ENCODE measurements around the gene LHX3. TPM values are rescaled to one million over a fixed set of nuclear protein-coding genes. Genes with fewer than 3 reads are reported as not detected.

LHX3 gene
- total RNA-seq, 2 experiments from 2014 or later = 0.11 to 0.16 TPM

GRCh38 chr9:136235709-136236455 lies 31.0 kb upstream of the LHX3 start:
- Mint-ChIP-seq H3K27me3 (no peaks in the 10 kb centered on the region), H3K9me3 (no peaks in the 10 kb centered on the region), H3K4me3 (no peak overlapping the region), H3K4me1 (ENCODE audit: low read depth) (peaks cover 22% of the 10 kb centered on the region), H3K36me3 (ENCODE audit: low read depth) (peaks cover 21% of the 10 kb centered on the region), H3K27ac (no peak overlapping the region)
- peaks cover 23% of the 10 kb centered on the region for H3K36me3 ChIP-seq (ENCODE audit: insufficient read depth, low read length)
- TF ChIP-seq CTCF (IDR thresholded peaks at IDR 0.05) = no peak
- DNase-seq = no peak
- POLR2A ChIA-PET = no interaction called here
- H3K27ac ChIP-seq (ENCODE audit: low read depth in 1 of 2, low read length in 2 of 2) = no peak overlapping the region
- CTCF ChIA-PET = no interaction called here
- H3K4me1 ChIP-seq (ENCODE audit: insufficient read depth, low read length) = peaks cover 25% of the 10 kb centered on the region
- H3K4me3 ChIP-seq (ENCODE audit: low read length) = no peak overlapping the region
- no peak for ATAC-seq (ENCODE audit: poor library complexity)
- no peaks in the 10 kb centered on the region for H3K27me3 ChIP-seq (ENCODE audit: control insufficient read depth in 1 of 2, insufficient read depth in 2 of 2, low read length in 2 of 2)
- no peaks in the 10 kb centered on the region for H3K9me3 ChIP-seq (ENCODE audit: control insufficient read depth in 1 of 2, insufficient read depth in 1 of 2, low read length in 2 of 2)
- intact Hi-C loops (cut with DNase I, micrococcal nuclease) = no loop called here

- no peaks in the 10 kb centered on the region for H3K9me3 Mint-ChIP-seq
- peaks cover 22% of the 10 kb centered on the region for H3K4me1 Mint-ChIP-seq (ENCODE audit: low read depth)
These were observed 30.2 kb upstream of the LHX3 start for GRCh38 chr9:136235171-136235570.

GRCh38 chr9:136234597-136234996 lies 29.7 kb upstream of the LHX3 start:
- no peak overlapping the region for H3K4me3 ChIP-seq (ENCODE audit: low read length)
- Mint-ChIP-seq H3K4me1 (ENCODE audit: low read depth) (peaks cover 22% of the 10 kb centered on the region), H3K4me3 (no peak overlapping the region), H3K27me3 (no peaks in the 10 kb centered on the region), H3K27ac (no peak overlapping the region), H3K36me3 (ENCODE audit: low read depth) (peaks cover 21% of the 10 kb centered on the region), H3K9me3 (no peaks in the 10 kb centered on the region)
- ATAC-seq (ENCODE audit: poor library complexity) (no peak), DNase-seq (peak in 2 of 14 experiments; percentile 7 to 39)
- H3K27ac ChIP-seq (ENCODE audit: low read depth in 1 of 2, low read length in 2 of 2) = no peak overlapping the region
- peaks cover 18% of the 10 kb centered on the region for H3K36me3 ChIP-seq (ENCODE audit: insufficient read depth, low read length)
- H3K9me3 ChIP-seq (ENCODE audit: control insufficient read depth in 1 of 2, insufficient read depth in 1 of 2, low read length in 2 of 2) = no peaks in the 10 kb centered on the region
- intact Hi-C loops (cut with DNase I, micrococcal nuclease) = no loop called here
- CTCF ChIA-PET = no interaction called here
- TF ChIP-seq CTCF (IDR thresholded peaks at IDR 0.05) = no peak
- H3K4me1 ChIP-seq (ENCODE audit: insufficient read depth, low read length) = peaks cover 23% of the 10 kb centered on the region
- POLR2A ChIA-PET = no interaction called here
- H3K27me3 ChIP-seq (ENCODE audit: control insufficient read depth in 1 of 2, insufficient read depth in 2 of 2, low read length in 2 of 2) = no peaks in the 10 kb centered on the region

More at GRCh38 chr9:136235171-136235570, 30.2 kb upstream of the LHX3 start:
- H3K4me1 ChIP-seq (ENCODE audit: insufficient read depth, low read length) = peaks cover 24% of the 10 kb centered on the region
- DNase-seq = no peak
- TF ChIP-seq CTCF (IDR thresholded peaks at IDR 0.05) = no peak
- no peaks in the 10 kb centered on the region for H3K27me3 ChIP-seq (ENCODE audit: control insufficient read depth in 1 of 2, insufficient read depth in 2 of 2, low read length in 2 of 2)
- no peak overlapping the region for H3K4me3 ChIP-seq (ENCODE audit: low read length)
- POLR2A ChIA-PET = no interaction called here
- H3K27me3 Mint-ChIP-seq = no peaks in the 10 kb centered on the region
- H3K36me3 ChIP-seq (ENCODE audit: insufficient read depth, low read length) = peaks cover 18% of the 10 kb centered on the region
- intact Hi-C loops (cut with DNase I, micrococcal nuclease) = no loop called here
- ATAC-seq (ENCODE audit: poor library complexity) = no peak
- no peak overlapping the region for H3K27ac Mint-ChIP-seq
- peaks cover 21% of the 10 kb centered on the region for H3K36me3 Mint-ChIP-seq (ENCODE audit: low read depth)
- H3K4me3 Mint-ChIP-seq = no peak overlapping the region
- H3K27ac ChIP-seq (ENCODE audit: low read depth in 1 of 2, low read length in 2 of 2) = no peak overlapping the region
- CTCF ChIA-PET = no interaction called here
- H3K9me3 ChIP-seq (ENCODE audit: control insufficient read depth in 1 of 2, insufficient read depth in 1 of 2, low read length in 2 of 2) = no peaks in the 10 kb centered on the region
